ENCODE data around the gene USP36.
A peak's percentile ranks its signal among the peaks of the same experiment; 100 is the strongest.

The USP36 gene

GRCh38 chr17:78800132-78800931 is 40.3 kb downstream of the USP36 start:
- Histone ChIP-seq H3K27ac (ENCODE audit: low read length) (no peak overlapping the region), H3K27me3 (ENCODE audit: low read depth, low read length) (no peaks in the 10 kb centered on the region), H3K9me3 (ENCODE audit: insufficient read depth, low read length) (no peaks in the 10 kb centered on the region), H3K4me3 (ENCODE audit: low read length) (no peak overlapping the region), H3K9ac (ENCODE audit: low read length) (no peak overlapping the region), H3K4me2 (ENCODE audit: low read length) (no peak overlapping the region), H3K36me3 (replicated peaks; ENCODE audit: low read depth, low read length) (peaks cover 71% of the 10 kb centered on the region), H3K79me2 (ENCODE audit: low read length) (peaks cover 15% of the 10 kb centered on the region; the same call in 1 of the 2 replicates), H3K4me1 (ENCODE audit: low read length) (no peaks in the 10 kb centered on the region), H2AFZ (ENCODE audit: low read depth, low read length) (no peak overlapping the region), H4K20me1 (ENCODE audit: insufficient read depth, low read length) (peaks cover 4% of the 10 kb centered on the region; the same call in 1 of the 2 replicates)
- TF ChIP-seq CTCF (IDR thresholded peaks at IDR 0.05; ENCODE audit: low read depth, low read length) (no peak), EZH2phosphoT487 (IDR thresholded peaks at IDR 0.05; ENCODE audit: low read depth) (no peak)

GRCh38 chr17:78798695-78799559 is 41.7 kb downstream of the USP36 start:
- Histone ChIP-seq H3K4me3 (ENCODE audit: low read length) (no peak overlapping the region), H3K36me3 (replicated peaks; ENCODE audit: low read depth, low read length) (peaks cover 71% of the 10 kb centered on the region), H2AFZ (ENCODE audit: low read depth, low read length) (no peak overlapping the region), H3K9ac (ENCODE audit: low read length) (no peak overlapping the region), H3K4me2 (ENCODE audit: low read length) (no peak overlapping the region), H3K27ac (ENCODE audit: low read length) (no peak overlapping the region), H4K20me1 (ENCODE audit: insufficient read depth, low read length) (peaks cover 4% of the 10 kb centered on the region; the same call in 1 of the 2 replicates), H3K9me3 (ENCODE audit: insufficient read depth, low read length) (no peaks in the 10 kb centered on the region), H3K79me2 (ENCODE audit: low read length) (peaks cover 9% of the 10 kb centered on the region; the same call in 1 of the 2 replicates), H3K4me1 (ENCODE audit: low read length) (no peaks in the 10 kb centered on the region), H3K27me3 (ENCODE audit: low read depth, low read length) (no peaks in the 10 kb centered on the region)
- TF ChIP-seq EZH2phosphoT487 (IDR thresholded peaks at IDR 0.05; ENCODE audit: low read depth) (no peak), CTCF (IDR thresholded peaks at IDR 0.05; ENCODE audit: low read depth, low read length) (peak; percentile 48)

- TF ChIP-seq EZH2phosphoT487 (IDR thresholded peaks at IDR 0.05; ENCODE audit: low read depth) (no peak), CTCF (IDR thresholded peaks at IDR 0.05; ENCODE audit: low read depth, low read length) (no peak)
- Histone ChIP-seq H3K4me3 (ENCODE audit: low read length) (no peak overlapping the region), H3K27me3 (ENCODE audit: low read depth, low read length) (no peaks in the 10 kb centered on the region), H3K27ac (ENCODE audit: low read length) (no peak overlapping the region), H3K9ac (ENCODE audit: low read length) (no peak overlapping the region), H3K4me2 (ENCODE audit: low read length) (no peak overlapping the region), H4K20me1 (ENCODE audit: insufficient read depth, low read length) (peaks cover 4% of the 10 kb centered on the region; the same call in 1 of the 2 replicates), H2AFZ (ENCODE audit: low read depth, low read length) (no peak overlapping the region), H3K9me3 (ENCODE audit: insufficient read depth, low read length) (no peaks in the 10 kb centered on the region), H3K79me2 (ENCODE audit: low read length) (peaks cover 9% of the 10 kb centered on the region; the same call in 1 of the 2 replicates), H3K36me3 (replicated peaks; ENCODE audit: low read depth, low read length) (peaks cover 66% of the 10 kb centered on the region), H3K4me1 (ENCODE audit: low read length) (no peaks in the 10 kb centered on the region)
Observed at GRCh38 chr17:78797691-78798585, 42.7 kb downstream of the USP36 start.
